Suprapubic skin (tissue), 3 donors: ENCODE results near the gene CHST8.

ENCODE experiments used
- EP300 ChIP-seq: sonication (generic); formaldehyde crosslinking; IDR thresholded peaks from one replicate; pipeline ENCODE4 v1.6.1; 2017; ENCODE audit warnings: antibody characterized with exemption
- POLR2A ChIP-seq, 2 donors: fragments of 450-650 bp; IDR thresholded peaks; one replicate each; pipeline ENCODE4 v1.6.1; 2017; ENCODE audit warnings: antibody characterized with exemption in 2 of 2, mild to moderate bottlenecking in 2 of 2, moderate library complexity in 2 of 2
- TF ChIP-seq, protein P1 (sequence below), 2 donors: fragments of 200-600 bp in 1 of 2; fragments of 450-650 bp in 1 of 2; sonication (generic) in 1 of 2; IDR thresholded peaks; one replicate each; pipeline ENCODE4 v1.5.1; 2016 to 2019; ENCODE audit warnings: antibody characterized with exemption in 2 of 2, mild to moderate bottlenecking in 1 of 2, moderate library complexity in 1 of 2

DNA sequence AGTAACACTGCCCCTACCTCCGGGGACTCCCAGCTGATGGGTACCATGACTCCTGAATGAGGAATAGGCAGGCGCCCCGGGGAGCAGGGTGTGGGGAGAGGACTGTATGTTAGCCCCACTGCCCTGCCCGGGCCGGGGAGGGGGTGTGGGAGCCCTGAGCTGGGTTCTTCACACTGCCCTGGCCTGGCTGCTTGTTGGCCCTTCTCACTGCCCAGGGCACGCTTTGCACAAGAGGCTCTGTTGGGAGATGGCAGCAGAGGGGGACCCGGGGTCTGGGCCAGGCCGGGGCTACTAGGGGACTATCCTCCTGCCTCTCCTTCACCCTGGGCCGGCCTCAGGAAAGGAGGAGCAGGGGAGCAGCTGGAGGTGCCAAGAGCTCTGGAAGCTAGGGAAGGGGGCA, 155.6 kb downstream of the CHST8 start:
- TF ChIP-seq, protein P1, sequence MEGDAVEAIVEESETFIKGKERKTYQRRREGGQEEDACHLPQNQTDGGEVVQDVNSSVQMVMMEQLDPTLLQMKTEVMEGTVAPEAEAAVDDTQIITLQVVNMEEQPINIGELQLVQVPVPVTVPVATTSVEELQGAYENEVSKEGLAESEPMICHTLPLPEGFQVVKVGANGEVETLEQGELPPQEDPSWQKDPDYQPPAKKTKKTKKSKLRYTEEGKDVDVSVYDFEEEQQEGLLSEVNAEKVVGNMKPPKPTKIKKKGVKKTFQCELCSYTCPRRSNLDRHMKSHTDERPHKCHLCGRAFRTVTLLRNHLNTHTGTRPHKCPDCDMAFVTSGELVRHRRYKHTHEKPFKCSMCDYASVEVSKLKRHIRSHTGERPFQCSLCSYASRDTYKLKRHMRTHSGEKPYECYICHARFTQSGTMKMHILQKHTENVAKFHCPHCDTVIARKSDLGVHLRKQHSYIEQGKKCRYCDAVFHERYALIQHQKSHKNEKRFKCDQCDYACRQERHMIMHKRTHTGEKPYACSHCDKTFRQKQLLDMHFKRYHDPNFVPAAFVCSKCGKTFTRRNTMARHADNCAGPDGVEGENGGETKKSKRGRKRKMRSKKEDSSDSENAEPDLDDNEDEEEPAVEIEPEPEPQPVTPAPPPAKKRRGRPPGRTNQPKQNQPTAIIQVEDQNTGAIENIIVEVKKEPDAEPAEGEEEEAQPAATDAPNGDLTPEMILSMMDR (IDR thresholded peaks at IDR 0.05) = no peak
- no peak for TF ChIP-seq EP300
- no peak for TF ChIP-seq POLR2A (IDR thresholded peaks at IDR 0.05)
